Endodermal cell (in vitro differentiated cells): Measurements from ENCODE around the gene KIZ. TPM values are rescaled to one million over a fixed set of nuclear protein-coding genes. Genes with fewer than 3 reads are reported as not detected.

Experiments used
- DNase-seq: peaks from one replicate; pipeline ENCODE4 v3.0.0-alpha.2; 2017
- H3K27ac ChIP-seq: 2 replicates; pipeline ENCODE4 v1.5.1; 2013; ENCODE audit warnings: mild to moderate bottlenecking, low read depth, low read length, moderate library complexity
- H3K27me3 ChIP-seq: 2 replicates; pipeline ENCODE4 v1.6.1; 2013; ENCODE audit warnings: mild to moderate bottlenecking, low read length, moderate library complexity; ENCODE audit not compliant: insufficient read depth, control insufficient read depth, poor library complexity, severe bottlenecking
- H3K36me3 ChIP-seq: 2 replicates; pipeline ENCODE4 v1.7.0; 2013; ENCODE audit warnings: mild to moderate bottlenecking, low read length, moderate library complexity; ENCODE audit not compliant: control insufficient read depth, insufficient read depth
- H3K4me1 ChIP-seq: one replicate; pipeline ENCODE4 v1.7.0; 2013; ENCODE audit warnings: low read length; ENCODE audit not compliant: control insufficient read depth, insufficient read depth
- H3K4me3 ChIP-seq: 2 replicates; pipeline ENCODE4 v1.5.1; 2013; ENCODE audit warnings: mild to moderate bottlenecking, low read length, moderate library complexity
- H3K9ac ChIP-seq: 2 replicates; pipeline ENCODE4 v1.6.1; 2013; ENCODE audit warnings: mild to moderate bottlenecking, low read length, moderate library complexity; ENCODE audit not compliant: poor library complexity, severe bottlenecking; ENCODE audit errors: extremely low read depth
- H3K9me3 ChIP-seq: 2 replicates; pipeline ENCODE4 v1.6.1; 2013; ENCODE audit warnings: mild to moderate bottlenecking, low read length, moderate library complexity; ENCODE audit not compliant: control insufficient read depth
- H3K27ac Mint-ChIP-seq: 2 replicates; pipeline ENCODE4 v1.8.0; 2020; ENCODE audit warnings: mixed read lengths
- H3K27me3 Mint-ChIP-seq: 2 replicates; pipeline ENCODE4 v1.8.0; 2021; ENCODE audit warnings: mild to moderate bottlenecking, mixed read lengths; ENCODE audit not compliant: insufficient read depth
- H3K36me3 Mint-ChIP-seq: 2 replicates; pipeline ENCODE4 v1.8.0; 2020; ENCODE audit warnings: low read depth, mixed read lengths
- H3K4me1 Mint-ChIP-seq: 2 replicates; pipeline ENCODE4 v1.8.0; 2020; ENCODE audit warnings: mixed read lengths
- H3K4me3 Mint-ChIP-seq: 2 replicates; pipeline ENCODE4 v1.8.0; 2020; ENCODE audit warnings: mild to moderate bottlenecking, moderate library complexity, mixed read lengths
- H3K9me3 Mint-ChIP-seq: 2 replicates; pipeline ENCODE4 v1.8.0; 2020; ENCODE audit warnings: mild to moderate bottlenecking, mixed read lengths
- WGBS, 2 experiments: methylation state at CpG; one replicate each; pipeline versions ENCODE4 v1.1.5 to v1.1.7; 2013; ENCODE audit warnings: missing lambda C conversion rate in 2 of 2, mixed read lengths in 1 of 2; ENCODE audit not compliant: insufficient coverage in 1 of 2, insufficient read length in 1 of 2; 5-methylcytosine and 5-hydroxymethylcytosine counted together
- total RNA-seq, 2 donors: library from RNA; stranded (reverse); fragmentation: NEBNext Ultra II Directional in 1 of 2; extraction: Animal tissue kit (Norgen Biotek cat#: 25700) in 1 of 2; gene quantifications; 2 replicates in 1 of 2; 3 replicates in 1 of 2; pipeline ENCODE4 v1.2.1, GENCODE V29; 2021
- TF ChIP-seq, protein P1 (sequence below): fragments of 200-600 bp; sonication (generic); conservative IDR thresholded peaks from 2 replicates; pipeline ENCODE4 v1.5.0; 2021; ENCODE audit warnings: antibody characterized with exemption, mild to moderate bottlenecking

The KIZ gene
- total RNA-seq, 2 donors from 2014 or later, result 50.3 to 50.8 TPM

DNA sequence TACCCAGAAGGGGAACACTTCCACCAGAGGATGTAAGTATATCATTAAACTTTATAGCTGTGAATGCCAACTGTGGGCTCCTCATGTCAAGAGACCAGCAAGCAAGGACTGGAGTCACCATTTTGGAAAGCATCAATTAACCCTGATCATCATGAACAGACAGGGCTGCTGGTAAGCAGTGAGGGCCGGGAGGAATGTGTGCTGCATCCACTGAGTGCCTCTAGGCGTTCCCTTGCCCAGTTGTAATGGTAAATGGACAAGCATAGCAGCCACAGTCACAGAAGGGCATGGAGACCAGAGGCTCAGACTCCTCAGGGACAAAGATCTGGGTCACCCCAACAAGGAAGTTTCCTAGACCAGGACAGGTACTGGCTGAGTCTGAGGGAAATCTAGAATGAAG lies 43.3 kb upstream of the KIZ start:
- DNase-seq, result no peak
- H3K9me3 ChIP-seq, result no peaks in the 10 kb centered on the region
- Mint-ChIP-seq H3K27ac (no peak overlapping the region), H3K27me3 (no peaks in the 10 kb centered on the region), H3K4me1 (no peaks in the 10 kb centered on the region), H3K9me3 (no peaks in the 10 kb centered on the region), H3K36me3 (no peaks in the 10 kb centered on the region), H3K4me3 (no peak overlapping the region)
- TF ChIP-seq, protein P1, sequence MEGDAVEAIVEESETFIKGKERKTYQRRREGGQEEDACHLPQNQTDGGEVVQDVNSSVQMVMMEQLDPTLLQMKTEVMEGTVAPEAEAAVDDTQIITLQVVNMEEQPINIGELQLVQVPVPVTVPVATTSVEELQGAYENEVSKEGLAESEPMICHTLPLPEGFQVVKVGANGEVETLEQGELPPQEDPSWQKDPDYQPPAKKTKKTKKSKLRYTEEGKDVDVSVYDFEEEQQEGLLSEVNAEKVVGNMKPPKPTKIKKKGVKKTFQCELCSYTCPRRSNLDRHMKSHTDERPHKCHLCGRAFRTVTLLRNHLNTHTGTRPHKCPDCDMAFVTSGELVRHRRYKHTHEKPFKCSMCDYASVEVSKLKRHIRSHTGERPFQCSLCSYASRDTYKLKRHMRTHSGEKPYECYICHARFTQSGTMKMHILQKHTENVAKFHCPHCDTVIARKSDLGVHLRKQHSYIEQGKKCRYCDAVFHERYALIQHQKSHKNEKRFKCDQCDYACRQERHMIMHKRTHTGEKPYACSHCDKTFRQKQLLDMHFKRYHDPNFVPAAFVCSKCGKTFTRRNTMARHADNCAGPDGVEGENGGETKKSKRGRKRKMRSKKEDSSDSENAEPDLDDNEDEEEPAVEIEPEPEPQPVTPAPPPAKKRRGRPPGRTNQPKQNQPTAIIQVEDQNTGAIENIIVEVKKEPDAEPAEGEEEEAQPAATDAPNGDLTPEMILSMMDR, result no peak
- H3K27me3 ChIP-seq, result no peaks in the 10 kb centered on the region
- WGBS, 2 experiments, result 84 to 86% methylated on average over 2 of the region's 2 CpGs
- H3K27ac ChIP-seq, result no peak overlapping the region
- H3K9ac ChIP-seq, result no peak overlapping the region
- H3K4me1 ChIP-seq, result no peaks in the 10 kb centered on the region
- no peak overlapping the region for H3K4me3 ChIP-seq
- no peaks in the 10 kb centered on the region for H3K36me3 ChIP-seq

DNA sequence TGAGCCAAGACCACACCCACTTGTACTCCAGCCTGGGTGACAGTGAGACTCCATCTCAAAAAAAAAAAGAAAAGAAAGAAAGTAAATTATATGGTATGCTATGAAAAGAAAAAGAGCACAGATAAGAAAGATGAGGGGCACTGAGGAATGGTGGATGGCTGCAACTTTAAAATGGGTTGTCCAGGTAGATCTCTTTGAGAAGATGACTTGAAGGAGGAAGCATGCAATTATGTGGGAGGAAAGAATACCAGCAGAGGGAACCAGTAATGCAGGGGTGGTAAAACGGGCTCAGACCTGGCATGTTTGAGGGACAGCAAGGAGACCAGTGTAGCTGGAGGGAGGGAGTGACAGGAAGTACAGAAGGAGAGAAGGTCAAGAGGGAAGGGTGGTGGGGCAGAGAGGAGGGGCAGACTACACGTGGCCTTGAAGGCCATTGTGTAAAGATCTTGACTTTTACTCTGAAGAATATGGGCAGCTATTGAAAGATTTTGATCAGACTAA lies 42.0 kb upstream of the KIZ start:
- H3K27me3 ChIP-seq, result no peaks in the 10 kb centered on the region
- H3K4me3 Mint-ChIP-seq, result no peak overlapping the region
- H3K27me3 Mint-ChIP-seq, result no peaks in the 10 kb centered on the region
- H3K4me1 Mint-ChIP-seq, result peaks cover 3% of the 10 kb centered on the region
- no peak overlapping the region for H3K4me3 ChIP-seq
- H3K27ac Mint-ChIP-seq, result no peak overlapping the region
- TF ChIP-seq, protein P1, result no peak
- no peak for DNase-seq
- H3K4me1 ChIP-seq, result no peaks in the 10 kb centered on the region
- no peaks in the 10 kb centered on the region for H3K9me3 ChIP-seq
- no peaks in the 10 kb centered on the region for H3K9me3 Mint-ChIP-seq
- no peaks in the 10 kb centered on the region for H3K36me3 ChIP-seq
- H3K27ac ChIP-seq, result no peak overlapping the region
- H3K36me3 Mint-ChIP-seq, result no peaks in the 10 kb centered on the region
- no peak overlapping the region for H3K9ac ChIP-seq
- 60 to 76% methylated on average over 1 to 2 of the region's 2 CpGs for WGBS, 2 experiments

DNA sequence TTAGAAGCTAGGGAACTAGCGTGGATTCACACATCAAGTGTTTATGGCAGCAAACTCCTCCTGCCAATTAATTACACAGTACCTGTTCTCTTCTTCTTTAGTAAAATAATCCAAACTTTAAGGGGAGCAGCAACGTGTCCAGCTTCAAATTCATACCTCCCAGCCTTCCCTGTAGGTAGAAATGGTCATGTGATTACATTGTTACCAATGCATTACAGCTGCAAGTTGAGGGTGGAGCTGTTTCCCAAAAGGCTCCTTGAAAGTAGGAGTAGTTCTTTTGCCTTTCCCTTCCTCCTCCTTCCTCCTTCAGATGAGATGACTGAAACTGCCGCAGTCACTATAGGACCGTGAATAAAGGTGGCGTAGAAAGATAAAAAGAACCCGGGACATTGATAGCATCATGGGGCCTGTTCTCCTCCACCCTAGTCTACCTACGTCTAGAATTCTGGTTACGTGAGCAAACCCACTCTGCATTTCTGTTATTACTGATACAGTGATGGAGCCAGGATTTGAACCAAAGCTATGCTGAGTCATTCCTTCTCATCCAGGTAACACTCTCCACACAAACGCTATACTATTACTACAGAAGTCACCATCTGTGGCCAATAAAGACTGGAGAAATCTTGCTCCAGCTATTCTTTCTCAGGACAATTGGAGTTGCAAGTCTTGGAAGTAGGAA lies 37.9 kb upstream of the KIZ start:
- H3K27ac Mint-ChIP-seq, result no peak overlapping the region
- H3K4me3 Mint-ChIP-seq, result no peak overlapping the region
- Histone ChIP-seq H3K27ac (no peak overlapping the region), H3K27me3 (peaks cover 11% of the 10 kb centered on the region), H3K4me1 (peaks cover 13% of the 10 kb centered on the region), H3K9me3 (no peaks in the 10 kb centered on the region), H3K9ac (no peak overlapping the region), H3K36me3 (no peaks in the 10 kb centered on the region), H3K4me3 (no peak overlapping the region)
- H3K4me1 Mint-ChIP-seq, result peaks cover 27% of the 10 kb centered on the region
- no peaks in the 10 kb centered on the region for H3K36me3 Mint-ChIP-seq
- H3K27me3 Mint-ChIP-seq, result no peaks in the 10 kb centered on the region
- H3K9me3 Mint-ChIP-seq, result no peaks in the 10 kb centered on the region
- no peak for DNase-seq
- TF ChIP-seq, protein P1, result no peak
- WGBS, 2 experiments, result 89 to 93% methylated on average over 2 to 9 of the region's 9 CpGs
